KOPT-K1 (cell line): ENCODE results near the gene OLIG3.

ENCODE experiments used
- H3K27ac ChIP-seq: fragments of 200-600 bp; sonication (generic); 2 replicates; pipeline ENCODE4 v1.5.1; 2016; ENCODE audit warnings: antibody characterized with exemption, mild to moderate bottlenecking, low read depth, low read length; ENCODE audit not compliant: poor library complexity, severe bottlenecking
- H3K36me3 ChIP-seq: fragments of 200-600 bp; sonication (generic); 2 replicates; pipeline ENCODE4 v1.5.1; 2017; ENCODE audit warnings: antibody characterized with exemption, mild to moderate bottlenecking, low read length, moderate library complexity; ENCODE audit not compliant: insufficient read depth
- H3K9me3 ChIP-seq: fragments of 200-600 bp; sonication (generic); 2 replicates; pipeline ENCODE4 v1.5.1; 2017; ENCODE audit warnings: antibody characterized with exemption, low read length, mild to moderate bottlenecking; ENCODE audit not compliant: insufficient read depth, poor library complexity, severe bottlenecking

Gene OLIG3

DNA sequence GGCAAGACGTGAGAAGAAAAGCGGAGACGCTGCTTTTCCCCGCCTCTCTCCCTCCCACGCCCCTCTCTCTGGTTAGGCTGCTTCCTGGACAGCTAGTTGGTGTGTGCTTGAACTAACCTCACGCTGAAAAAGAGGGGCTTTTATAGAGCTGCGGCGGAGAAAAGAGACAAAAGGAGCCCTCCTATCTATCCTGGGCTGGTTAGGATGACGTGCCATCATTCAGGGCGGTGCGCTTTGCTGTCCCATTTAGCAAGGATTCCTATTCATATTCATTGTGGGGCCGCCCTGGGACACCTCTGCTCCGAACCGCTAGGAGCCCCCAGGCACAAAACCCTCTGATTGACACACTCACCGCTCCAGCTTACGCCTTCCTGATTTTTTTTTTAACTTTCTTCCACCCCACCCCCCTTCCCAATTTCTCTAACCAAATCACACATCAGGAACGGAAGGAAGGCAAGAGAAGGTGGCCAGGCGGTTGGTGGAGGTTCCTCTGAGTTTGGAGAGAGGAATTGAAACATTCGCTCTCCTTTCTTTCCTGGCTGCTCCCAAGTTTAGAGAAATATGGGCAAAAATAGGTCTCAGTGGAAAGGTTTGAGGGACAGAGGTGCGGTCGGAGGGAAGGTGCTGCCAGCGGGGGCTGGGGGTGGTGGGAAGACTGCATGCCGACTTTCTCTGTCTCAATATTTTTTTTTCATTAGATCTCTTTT, at the start of gene OLIG3:
Gene OLIG3, minus strand, starts transcription at position 114 of the 707 bp plus-strand sequence. CDS start 224 bp downstream, outside the sequence.
- Histone ChIP-seq H3K9me3 (peaks cover 47% of the 10 kb centered on the region), H3K36me3 (no peaks in the 10 kb centered on the region), H3K27ac (no peak within 1 kb of the TSS)

DNA sequence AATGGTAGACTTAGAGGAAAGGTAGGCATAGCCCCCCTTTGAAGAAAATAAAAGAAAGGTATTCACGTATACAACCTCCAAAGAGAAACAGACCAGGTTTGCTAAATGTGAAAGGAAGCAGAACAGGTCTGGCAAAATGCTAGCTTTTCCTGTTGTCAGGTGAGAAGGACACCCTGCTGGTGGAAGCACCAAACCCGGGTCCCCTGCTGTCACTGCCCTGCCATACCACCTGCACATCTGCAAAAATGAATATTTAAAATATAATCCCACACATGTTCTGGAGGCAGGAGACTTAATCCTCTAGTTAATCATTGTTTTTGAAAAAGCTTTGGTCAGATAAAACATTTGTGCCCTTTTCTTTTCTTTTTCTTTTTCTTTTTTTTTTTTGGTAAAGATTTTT, 48.9 kb upstream of the OLIG3 start:
- Histone ChIP-seq H3K36me3 (no peaks in the 10 kb centered on the region), H3K9me3 (no peaks in the 10 kb centered on the region), H3K27ac (no peak overlapping the region)

DNA sequence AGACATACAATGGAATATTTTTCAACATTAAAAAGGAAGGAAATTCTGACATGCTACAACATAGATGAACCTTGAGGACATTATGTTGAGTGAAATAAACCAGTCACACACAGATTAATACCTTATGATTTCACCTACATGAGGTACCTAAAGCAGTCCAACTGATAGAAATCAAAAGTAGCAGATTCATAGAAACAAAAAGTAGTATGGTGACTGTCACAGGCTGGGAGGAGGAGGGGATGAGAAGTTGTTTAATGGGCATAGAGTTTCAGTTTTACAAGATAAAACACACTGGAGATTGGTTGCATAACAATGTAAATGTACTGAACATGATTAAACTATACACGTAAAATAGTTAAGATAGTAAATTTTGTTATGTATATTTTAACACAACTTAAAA, 48.5 kb upstream of the OLIG3 start:
- Histone ChIP-seq H3K36me3 (no peaks in the 10 kb centered on the region), H3K9me3 (no peaks in the 10 kb centered on the region), H3K27ac (no peak overlapping the region)

DNA sequence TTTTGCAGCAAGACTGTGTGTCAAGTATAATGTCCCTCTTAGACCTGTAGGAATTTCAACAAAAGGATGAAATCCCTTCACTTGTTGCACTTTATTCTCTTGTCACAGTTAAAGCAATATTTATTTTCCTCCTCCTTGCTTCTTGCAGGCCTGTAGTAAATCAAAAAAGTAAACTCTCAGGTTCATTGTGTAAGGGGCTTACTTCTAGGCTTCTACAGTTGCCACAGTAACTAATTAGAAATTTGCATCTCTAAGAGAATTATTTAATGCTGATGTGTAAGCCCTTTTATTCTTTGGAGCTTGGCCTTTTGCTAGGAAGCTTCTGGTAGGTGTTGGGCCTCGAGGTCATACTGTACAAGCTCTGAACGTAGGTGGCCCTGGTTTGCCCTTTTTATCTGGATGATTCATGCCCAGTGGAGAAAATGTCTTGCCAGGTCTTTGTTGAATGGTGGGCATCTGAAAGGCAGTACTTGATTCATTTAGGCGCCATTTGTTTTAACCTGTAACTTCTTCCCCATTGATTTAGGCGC, 47.4 kb upstream of the OLIG3 start:
- no peaks in the 10 kb centered on the region for H3K36me3 ChIP-seq

DNA sequence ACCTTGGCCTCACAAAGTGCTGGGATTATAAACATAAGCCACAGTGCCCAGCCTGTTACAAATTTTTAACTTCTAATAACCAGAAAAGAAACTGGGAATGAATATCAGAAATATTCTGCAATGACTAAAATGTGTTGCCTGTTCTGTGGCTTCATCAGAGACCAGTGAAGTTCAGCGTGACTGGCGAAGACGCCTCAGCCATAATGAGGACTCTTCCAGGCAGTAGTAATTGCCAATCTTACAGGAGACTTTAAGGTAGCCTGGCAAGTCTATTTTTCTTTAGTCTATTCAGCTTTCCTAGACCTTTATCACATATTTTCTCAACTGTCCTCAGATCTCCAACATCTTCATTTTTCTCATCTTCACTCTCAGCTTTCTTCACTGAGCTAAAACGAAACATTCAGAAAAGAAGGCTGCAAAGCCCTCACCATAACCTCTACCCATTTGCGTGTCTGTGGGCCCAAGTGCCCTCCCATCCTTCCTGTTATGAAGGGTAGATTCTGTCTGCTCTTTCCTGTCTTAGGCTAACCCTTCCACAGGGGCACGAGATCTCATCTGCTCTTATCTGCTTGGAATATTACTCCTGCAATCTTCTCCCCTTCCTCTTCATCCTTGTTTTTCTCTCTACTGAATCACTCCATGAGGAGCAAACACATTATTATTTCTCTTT, 42.0 kb upstream of the OLIG3 start:
- no peaks in the 10 kb centered on the region for H3K9me3 ChIP-seq

More for the DNA sequence above, 47.4 kb upstream of the OLIG3 start:
- Histone ChIP-seq H3K9me3 (no peaks in the 10 kb centered on the region), H3K27ac (no peak overlapping the region)

DNA sequence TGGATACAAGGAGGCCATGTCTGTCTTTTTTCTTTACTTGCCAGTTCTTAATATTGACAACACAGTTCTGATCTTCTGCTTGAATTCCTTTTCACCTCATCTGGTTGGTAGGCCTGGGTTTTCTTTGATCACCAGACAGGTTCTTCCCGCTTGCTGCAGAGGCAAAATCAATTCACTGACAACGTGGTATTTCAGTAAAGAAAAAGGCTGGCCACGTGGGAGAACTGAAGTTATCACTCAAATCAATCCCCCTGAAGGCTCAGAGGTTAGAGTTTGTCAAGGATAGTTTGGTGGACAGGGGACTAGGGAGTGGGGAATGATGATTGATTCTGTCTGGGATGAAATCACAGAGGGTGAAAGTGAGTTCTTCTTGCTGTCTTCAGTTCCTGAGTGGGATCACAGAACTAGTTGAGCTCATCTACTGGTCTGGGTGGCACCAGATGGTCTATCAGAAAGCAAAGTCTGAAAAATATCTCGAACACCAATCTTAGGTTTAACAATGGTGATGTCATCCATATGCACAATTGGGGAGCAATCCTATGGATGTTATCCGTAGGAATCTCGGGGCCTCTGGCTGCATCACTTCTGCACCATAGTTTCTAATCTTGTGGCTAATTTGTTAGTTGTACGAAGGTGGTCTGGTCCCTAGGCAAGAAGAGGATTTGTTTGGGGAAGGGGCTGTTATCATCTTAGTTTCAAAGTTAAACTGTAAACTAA, 37.3 kb upstream of the OLIG3 start:
- Histone ChIP-seq H3K27ac (no peak overlapping the region), H3K9me3 (no peaks in the 10 kb centered on the region), H3K36me3 (no peaks in the 10 kb centered on the region)

More for the DNA sequence above, 42.0 kb upstream of the OLIG3 start:
- Histone ChIP-seq H3K36me3 (no peaks in the 10 kb centered on the region), H3K27ac (no peak overlapping the region)

DNA sequence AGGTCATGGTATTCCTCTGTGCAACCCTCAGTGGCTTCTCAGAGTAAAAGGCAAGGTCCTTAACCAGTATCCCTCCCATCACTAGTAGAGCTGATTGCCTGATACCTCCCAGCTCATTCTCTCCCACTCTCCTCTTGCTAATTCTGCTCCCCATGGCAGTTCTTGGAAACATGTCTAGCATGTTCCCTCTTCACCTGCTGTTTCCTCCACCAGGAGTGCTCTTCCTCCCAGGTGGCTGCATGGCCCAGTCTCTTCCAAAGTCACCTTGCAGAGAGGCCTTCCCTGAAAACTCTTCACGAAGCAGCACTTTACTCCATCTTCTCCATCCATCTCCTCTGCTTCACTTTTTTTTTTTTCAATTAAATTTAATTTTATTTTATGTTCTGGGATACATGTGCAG, 36.2 kb upstream of the OLIG3 start:
- Histone ChIP-seq H3K27ac (no peak overlapping the region), H3K9me3 (no peaks in the 10 kb centered on the region)

DNA sequence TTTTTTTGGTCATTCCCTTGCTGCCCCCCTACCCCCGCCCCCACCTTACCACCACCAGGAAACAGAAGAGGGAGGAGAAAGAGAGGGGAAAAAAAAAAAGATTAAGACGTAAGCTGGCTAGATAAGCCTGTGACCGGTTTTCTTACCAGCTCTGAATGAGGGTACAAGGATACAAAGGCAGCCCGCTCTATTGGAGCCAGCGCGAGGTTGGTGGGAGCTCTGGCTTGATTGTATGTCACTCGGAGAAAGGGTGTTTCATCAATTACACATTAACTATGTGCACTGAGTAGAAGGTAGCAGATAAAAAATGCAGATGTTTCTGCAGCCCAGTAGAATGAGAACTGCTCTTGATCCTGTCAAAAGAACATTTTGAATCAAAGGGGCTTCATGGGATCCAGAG, 28.6 kb upstream of the OLIG3 start:
- no peaks in the 10 kb centered on the region for H3K9me3 ChIP-seq
- no peak overlapping the region for H3K27ac ChIP-seq
- H3K36me3 ChIP-seq: no peaks in the 10 kb centered on the region

More for the DNA sequence above, 36.2 kb upstream of the OLIG3 start:
- H3K36me3 ChIP-seq: no peaks in the 10 kb centered on the region

DNA sequence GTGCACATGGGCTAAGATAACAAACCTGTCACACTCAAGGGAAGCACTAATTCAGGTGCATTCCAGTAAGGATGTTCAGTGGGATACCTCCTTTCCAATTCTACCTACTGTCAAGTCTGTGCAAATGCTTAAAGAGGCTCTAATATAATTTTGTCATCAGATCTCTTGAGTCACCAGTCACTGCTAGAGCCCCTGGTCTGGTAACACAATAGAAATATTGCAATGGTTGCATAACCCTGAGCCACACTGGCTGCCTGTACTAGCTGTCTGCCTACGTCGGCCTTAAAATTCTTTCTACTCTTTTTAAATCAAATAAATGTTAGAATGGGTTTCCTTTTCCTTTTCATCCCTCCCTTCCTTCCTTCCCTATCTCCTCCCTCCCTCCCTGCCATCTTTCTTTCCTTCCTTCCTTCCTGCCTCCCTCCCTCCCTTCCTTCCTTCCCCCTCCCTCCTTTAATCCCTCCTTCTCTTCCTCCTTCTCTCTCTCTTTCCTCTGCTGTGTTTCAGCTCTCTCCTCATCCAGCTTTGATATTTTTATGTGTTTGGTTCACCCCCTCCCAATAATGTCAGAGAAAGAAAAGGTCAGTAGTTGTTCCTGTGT, 28.1 kb upstream of the OLIG3 start:
- no peak overlapping the region for H3K27ac ChIP-seq
- H3K9me3 ChIP-seq: no peaks in the 10 kb centered on the region
- H3K36me3 ChIP-seq: no peaks in the 10 kb centered on the region

DNA sequence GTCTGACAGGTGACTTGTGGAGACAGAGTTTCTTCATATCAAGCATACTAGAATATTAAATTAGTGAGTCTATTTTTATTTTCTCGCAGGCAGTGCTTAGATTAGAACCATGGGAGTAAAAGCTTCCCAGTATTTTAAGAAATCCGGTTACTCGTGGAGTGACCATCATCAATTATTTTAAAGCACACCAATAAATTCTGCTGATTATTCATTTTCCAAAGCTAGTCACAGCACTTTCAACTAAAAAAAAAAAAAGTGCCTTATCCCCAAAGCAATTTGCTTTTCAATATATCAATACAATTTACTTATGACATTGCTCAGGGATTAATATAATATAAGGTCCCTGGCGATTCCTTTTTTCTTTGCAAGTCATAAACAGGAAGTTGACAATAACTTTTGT, 26.3 kb upstream of the OLIG3 start:
- Histone ChIP-seq H3K27ac (no peak overlapping the region), H3K36me3 (no peaks in the 10 kb centered on the region), H3K9me3 (no peaks in the 10 kb centered on the region)

DNA sequence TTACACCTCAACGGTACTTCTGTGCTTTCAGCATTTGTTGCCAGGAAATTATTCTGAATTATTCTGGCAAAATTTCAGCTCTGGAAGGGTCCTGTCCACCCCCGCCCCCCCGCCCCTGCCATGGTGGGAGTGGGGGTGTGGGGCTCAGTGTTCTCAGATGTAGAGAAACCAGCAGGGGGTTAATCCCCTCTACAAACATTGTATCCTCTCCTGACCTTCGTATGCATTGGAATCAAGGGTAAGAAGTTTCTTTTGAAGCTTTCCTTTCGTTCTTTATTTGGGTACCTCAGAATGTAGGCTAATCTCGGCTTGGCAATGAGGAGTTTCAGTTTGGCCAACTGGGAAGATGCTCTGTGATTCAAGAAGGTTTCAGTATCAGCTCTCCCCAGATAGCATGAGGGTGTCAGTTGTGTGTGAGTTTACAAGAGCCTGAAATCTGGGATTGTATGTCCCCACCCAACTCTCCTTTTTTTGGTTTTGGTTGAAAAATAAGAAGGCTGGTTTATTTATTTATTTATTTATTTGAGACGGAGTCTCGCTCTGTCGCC, 25.5 kb upstream of the OLIG3 start:
- Histone ChIP-seq H3K36me3 (no peaks in the 10 kb centered on the region), H3K27ac (no peak overlapping the region), H3K9me3 (no peaks in the 10 kb centered on the region)

DNA sequence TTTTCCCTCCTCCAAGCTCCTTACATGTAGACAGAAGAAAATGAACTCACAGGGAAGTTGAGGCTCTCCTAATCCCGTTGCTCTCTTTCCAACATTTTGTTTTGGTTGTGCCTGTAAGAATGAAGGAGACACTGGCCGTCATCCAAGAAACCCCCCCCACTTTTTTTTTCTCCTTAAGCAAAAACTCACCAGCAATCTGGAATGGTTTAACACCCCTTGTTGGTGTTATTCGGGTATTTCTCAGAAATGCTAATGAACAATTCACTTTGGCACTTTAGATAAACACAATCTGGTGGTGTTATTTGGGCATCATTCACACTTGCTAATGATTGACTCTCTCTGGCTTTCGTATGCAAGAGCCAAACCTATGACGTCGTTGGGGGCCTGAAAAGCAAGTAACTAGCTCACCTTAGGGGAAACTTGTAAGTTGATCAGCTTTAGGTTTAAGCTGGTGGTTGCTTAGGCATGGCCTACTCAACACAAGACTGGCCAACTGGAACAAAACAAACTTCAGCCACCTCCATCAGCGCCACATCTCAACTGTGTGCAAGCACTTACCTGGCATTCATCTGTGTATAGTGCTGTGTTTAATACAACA, 24.3 kb upstream of the OLIG3 start:
- H3K9me3 ChIP-seq: no peaks in the 10 kb centered on the region
- no peaks in the 10 kb centered on the region for H3K36me3 ChIP-seq
- no peak overlapping the region for H3K27ac ChIP-seq

DNA sequence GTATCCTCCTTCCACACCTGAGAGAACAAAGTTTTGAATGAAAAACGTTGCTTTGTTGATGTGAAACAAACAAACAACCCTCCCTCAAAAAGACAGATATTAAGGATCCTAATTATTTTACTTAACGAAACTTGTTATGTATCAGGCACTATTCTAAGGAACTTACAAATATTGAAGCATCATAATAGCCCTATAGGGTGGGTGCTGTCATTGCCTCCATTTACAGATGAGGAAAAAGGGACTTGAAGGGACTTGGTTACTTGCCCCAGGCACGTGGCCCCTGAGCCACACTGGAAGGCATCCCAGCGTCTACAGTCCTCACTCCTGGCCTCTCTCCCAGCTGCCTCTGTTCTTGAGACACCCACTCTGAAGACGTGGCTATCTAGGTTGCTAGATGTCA, 20.2 kb upstream of the OLIG3 start:
- Histone ChIP-seq H3K9me3 (peaks cover 10% of the 10 kb centered on the region), H3K36me3 (no peaks in the 10 kb centered on the region), H3K27ac (no peak overlapping the region)

DNA sequence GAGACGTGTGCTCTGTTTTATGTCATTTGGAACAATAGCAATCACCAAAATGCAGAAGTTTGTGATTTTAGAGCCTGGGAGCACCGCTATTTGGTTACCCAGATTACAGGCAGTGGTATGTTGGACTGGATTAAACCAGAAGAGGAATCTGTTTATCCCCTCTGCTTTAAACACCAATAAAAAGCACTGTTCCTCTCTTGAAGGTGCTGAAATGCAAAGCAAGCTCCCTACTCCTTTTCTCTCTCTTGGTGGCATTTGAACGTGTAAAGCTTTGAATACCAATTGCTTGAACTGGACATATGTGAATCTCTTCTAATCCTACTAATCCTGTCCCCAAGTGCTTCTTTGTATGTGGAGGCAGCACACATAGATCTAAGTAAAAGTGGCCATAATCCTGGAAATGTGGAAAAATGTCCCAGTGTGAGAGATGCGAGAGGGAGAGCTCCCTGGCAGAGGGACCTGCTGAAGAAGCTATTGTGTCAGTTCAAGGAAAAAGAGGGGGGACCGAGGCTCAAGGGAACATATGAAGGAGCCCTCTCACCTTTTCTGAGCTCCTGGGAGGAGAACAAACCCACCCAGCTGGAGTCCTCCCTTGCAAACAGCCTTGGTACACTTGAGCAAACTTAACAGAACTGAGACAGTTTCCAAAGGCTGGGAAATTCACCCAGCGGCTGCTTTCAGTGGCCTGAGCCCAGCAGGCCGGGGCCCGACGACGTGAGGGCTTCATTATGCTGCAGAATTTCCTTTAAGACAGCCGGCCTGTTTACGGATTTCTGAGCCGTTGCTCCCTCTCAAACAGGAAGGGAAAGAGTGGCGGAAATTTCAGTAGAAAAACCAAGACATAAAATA, 18.8 kb upstream of the OLIG3 start:
- H3K27ac ChIP-seq: no peak overlapping the region
- H3K9me3 ChIP-seq: peaks cover 10% of the 10 kb centered on the region
- H3K36me3 ChIP-seq: no peaks in the 10 kb centered on the region
